ENCODE results near the gene SHC3. TPM values are rescaled to one million over a fixed set of nuclear protein-coding genes. Genes with fewer than 3 reads are reported as not detected.
A peak's percentile ranks its signal among the peaks of the same experiment; 100 is the strongest.

The SHC3 gene, protein sequence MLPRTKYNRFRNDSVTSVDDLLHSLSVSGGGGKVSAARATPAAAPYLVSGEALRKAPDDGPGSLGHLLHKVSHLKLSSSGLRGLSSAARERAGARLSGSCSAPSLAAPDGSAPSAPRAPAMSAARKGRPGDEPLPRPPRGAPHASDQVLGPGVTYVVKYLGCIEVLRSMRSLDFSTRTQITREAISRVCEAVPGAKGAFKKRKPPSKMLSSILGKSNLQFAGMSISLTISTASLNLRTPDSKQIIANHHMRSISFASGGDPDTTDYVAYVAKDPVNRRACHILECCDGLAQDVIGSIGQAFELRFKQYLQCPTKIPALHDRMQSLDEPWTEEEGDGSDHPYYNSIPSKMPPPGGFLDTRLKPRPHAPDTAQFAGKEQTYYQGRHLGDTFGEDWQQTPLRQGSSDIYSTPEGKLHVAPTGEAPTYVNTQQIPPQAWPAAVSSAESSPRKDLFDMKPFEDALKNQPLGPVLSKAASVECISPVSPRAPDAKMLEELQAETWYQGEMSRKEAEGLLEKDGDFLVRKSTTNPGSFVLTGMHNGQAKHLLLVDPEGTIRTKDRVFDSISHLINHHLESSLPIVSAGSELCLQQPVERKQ
- total RNA-seq: 14.9 and 17.7 TPM in 2 replicates
- long read RNA-seq, partial matches to known transcripts: 1 of 6 reads
- long read RNA-seq, other reads (novel, unspliced or antisense): 5 of 6 reads

DNA sequence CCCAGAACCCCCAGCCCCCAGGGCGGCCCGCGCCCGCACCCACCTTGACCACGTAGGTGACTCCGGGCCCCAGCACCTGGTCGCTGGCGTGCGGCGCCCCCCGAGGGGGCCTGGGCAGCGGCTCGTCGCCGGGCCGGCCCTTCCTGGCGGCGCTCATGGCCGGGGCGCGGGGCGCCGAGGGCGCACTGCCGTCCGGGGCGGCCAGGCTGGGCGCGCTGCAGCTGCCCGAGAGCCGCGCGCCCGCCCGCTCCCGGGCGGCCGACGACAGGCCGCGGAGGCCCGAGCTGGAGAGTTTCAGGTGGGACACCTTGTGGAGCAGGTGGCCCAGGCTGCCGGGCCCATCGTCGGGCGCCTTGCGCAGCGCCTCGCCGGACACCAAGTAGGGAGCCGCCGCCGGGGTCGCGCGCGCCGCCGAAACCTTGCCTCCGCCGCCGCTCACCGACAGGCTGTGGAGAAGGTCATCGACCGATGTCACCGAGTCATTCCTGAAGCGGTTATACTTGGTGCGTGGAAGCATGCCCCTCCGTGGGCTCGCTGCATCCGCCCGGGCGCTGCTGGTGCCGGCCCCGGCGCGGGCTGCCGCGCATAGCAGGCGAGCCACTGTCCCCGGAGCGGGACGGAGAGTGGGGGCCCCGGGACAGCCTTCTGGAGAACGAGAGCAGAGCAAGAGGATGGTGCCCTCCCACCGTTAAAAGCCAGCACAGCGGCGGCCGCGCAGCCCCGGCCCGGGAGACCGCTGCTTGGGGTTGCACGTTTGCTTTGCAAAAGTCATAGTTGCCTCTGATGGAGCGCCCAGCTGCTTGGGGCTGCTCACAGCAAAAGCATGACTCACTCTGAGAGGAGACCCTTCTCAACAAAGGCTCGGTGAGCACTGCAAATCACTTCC is at the start of gene SHC3:
TSS of gene SHC3 (minus strand) at position 875 of the 886 bp plus-strand sequence. CDS start at position 517, 358 bp downstream.
- DNase-seq (ENCODE audit: low read depth, low spot score): peak; percentile 32
- no peaks in the 10 kb centered on the region for H3K36me3 Mint-ChIP-seq (ENCODE audit: low read depth)
- H3K4me3 Mint-ChIP-seq: peak within 1 kb of the TSS; percentile 93
- H3K27me3 Mint-ChIP-seq (ENCODE audit: low read depth): no peaks in the 10 kb centered on the region
- peak within 1 kb of the TSS; percentile 97 for H3K27ac Mint-ChIP-seq (ENCODE audit: unreplicated experiment)
- H3K4me1 Mint-ChIP-seq: peaks cover 70% of the 10 kb centered on the region
- TF ChIP-seq, protein P1, sequence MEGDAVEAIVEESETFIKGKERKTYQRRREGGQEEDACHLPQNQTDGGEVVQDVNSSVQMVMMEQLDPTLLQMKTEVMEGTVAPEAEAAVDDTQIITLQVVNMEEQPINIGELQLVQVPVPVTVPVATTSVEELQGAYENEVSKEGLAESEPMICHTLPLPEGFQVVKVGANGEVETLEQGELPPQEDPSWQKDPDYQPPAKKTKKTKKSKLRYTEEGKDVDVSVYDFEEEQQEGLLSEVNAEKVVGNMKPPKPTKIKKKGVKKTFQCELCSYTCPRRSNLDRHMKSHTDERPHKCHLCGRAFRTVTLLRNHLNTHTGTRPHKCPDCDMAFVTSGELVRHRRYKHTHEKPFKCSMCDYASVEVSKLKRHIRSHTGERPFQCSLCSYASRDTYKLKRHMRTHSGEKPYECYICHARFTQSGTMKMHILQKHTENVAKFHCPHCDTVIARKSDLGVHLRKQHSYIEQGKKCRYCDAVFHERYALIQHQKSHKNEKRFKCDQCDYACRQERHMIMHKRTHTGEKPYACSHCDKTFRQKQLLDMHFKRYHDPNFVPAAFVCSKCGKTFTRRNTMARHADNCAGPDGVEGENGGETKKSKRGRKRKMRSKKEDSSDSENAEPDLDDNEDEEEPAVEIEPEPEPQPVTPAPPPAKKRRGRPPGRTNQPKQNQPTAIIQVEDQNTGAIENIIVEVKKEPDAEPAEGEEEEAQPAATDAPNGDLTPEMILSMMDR (conservative IDR thresholded peaks at IDR 0.05): no peak
- no peaks in the 10 kb centered on the region for H3K9me3 Mint-ChIP-seq

DNA sequence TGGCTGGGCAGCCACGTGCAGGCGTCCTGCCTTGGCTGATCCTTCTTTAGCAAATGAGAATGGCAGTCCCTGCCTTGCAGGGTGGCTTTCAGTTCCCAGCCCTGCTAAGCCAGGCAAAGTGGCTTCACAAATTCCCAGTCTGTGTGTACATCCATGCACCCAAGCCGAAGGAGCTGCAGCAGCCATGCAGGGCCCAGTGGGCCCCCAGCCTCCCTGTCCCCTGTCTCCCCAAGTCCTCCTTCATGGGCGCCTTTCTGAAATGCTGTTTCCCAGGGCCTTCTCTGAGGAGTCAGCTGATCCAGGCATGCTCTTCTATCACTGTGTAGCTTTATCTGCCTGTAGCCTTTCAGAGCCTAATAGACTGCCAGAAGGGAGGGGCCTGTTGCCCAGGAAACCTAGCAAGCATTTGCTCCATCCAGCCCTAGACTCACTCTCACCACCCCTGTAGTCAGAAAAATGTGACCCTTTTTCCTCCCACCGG is 47.4 kb upstream of the SHC3 start:
- H3K4me1 Mint-ChIP-seq: peaks cover 27% of the 10 kb centered on the region
- no peaks in the 10 kb centered on the region for H3K36me3 Mint-ChIP-seq (ENCODE audit: low read depth)
- peak overlapping the region; percentile 91 for H3K27ac Mint-ChIP-seq (ENCODE audit: unreplicated experiment)
- peaks cover 8% of the 10 kb centered on the region for H3K9me3 Mint-ChIP-seq
- TF ChIP-seq, protein P1 (conservative IDR thresholded peaks at IDR 0.05): no peak
- DNase-seq (ENCODE audit: low read depth, low spot score): peak; percentile 65
- H3K4me3 Mint-ChIP-seq: peak overlapping the region; percentile 44
- H3K27me3 Mint-ChIP-seq (ENCODE audit: low read depth): no peaks in the 10 kb centered on the region

DNA sequence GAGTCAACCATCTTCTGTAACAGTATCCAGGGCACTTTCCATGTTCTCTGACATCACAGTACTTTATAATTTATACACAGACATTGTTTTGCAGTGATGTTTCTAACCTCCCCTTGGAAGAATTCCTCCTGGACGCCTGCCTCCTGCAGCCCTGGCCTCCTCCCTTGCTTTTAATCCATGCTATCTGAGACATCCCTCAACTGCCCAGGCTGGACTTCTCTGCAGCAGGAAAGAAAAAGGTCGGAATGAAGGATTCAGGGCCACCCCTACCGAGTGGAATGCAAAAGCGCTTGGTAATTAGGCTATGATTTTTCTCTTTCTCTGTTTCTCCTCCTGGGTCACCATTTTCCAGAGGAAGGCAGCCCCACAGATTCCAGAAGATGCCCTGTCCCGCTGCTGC is 47.0 kb upstream of the SHC3 start:
- Mint-ChIP-seq H3K27me3 (ENCODE audit: low read depth) (no peaks in the 10 kb centered on the region), H3K27ac (ENCODE audit: unreplicated experiment) (peak overlapping the region; percentile 91), H3K4me3 (no peak overlapping the region), H3K36me3 (ENCODE audit: low read depth) (no peaks in the 10 kb centered on the region), H3K4me1 (peaks cover 27% of the 10 kb centered on the region), H3K9me3 (peaks cover 8% of the 10 kb centered on the region)
- TF ChIP-seq, protein P1 (conservative IDR thresholded peaks at IDR 0.05): no peak
- no peak for DNase-seq (ENCODE audit: low read depth, low spot score)

DNA sequence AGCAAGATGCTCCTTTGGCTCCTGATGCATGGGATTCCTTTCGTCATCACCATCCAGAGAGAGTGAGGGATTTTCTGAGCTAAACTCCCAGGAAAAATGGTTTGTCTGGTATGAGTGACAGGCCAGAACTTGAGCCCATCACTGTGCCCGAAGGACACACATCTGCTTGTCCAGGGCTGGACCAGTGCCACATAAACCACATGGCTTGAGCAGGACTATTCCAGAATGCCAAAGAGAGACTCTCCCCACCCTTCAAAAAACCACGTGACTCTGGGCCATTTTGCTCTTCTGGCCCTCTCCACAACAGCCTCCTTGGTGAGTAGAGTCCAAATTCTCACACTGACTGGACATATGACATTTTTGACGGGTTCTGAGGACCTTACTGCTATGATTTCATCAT is 46.4 kb upstream of the SHC3 start:
- TF ChIP-seq, protein P1 (conservative IDR thresholded peaks at IDR 0.05): no peak
- Mint-ChIP-seq H3K4me1 (peaks cover 31% of the 10 kb centered on the region), H3K4me3 (no peak overlapping the region), H3K36me3 (ENCODE audit: low read depth) (no peaks in the 10 kb centered on the region), H3K27me3 (ENCODE audit: low read depth) (no peaks in the 10 kb centered on the region), H3K9me3 (peaks cover 6% of the 10 kb centered on the region), H3K27ac (ENCODE audit: unreplicated experiment) (no peak overlapping the region)
- DNase-seq (ENCODE audit: low read depth, low spot score): no peak

DNA sequence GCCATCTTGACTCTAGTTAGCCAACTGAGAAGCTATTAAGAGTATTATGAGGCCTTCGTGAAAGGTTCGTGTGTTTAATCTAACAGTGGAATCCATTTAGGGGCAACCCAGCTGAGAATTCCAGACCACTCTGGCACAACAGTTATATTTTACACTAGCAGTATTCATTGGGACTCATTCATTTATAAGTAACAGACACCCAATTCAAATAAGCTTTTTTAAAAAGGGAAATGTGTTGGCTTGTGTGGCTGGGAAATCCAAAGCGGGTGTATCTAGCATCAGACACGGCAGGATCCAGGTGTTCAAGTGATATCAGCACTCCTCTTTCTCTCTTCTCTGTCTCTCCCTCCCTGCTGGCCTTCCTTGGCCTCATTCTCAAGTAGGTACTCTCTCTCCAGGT is 46.0 kb upstream of the SHC3 start:
- DNase-seq (ENCODE audit: low read depth, low spot score): no peak
- Mint-ChIP-seq H3K9me3 (peaks cover 4% of the 10 kb centered on the region), H3K4me3 (no peak overlapping the region), H3K4me1 (peaks cover 31% of the 10 kb centered on the region), H3K27ac (ENCODE audit: unreplicated experiment) (no peak overlapping the region), H3K36me3 (ENCODE audit: low read depth) (no peaks in the 10 kb centered on the region), H3K27me3 (ENCODE audit: low read depth) (no peaks in the 10 kb centered on the region)
- TF ChIP-seq, protein P1 (conservative IDR thresholded peaks at IDR 0.05): no peak

Data from neural crest cell (in vitro differentiated cells).